HG03378 (cell line): Measurements from ENCODE around the gene KIF26B.

Experiments used
- ATAC-seq: cut with Tn5 transposase; IDR thresholded peaks from one replicate; pipeline ENCODE4 v1.9.1; 2021; ENCODE audit warnings: mild to moderate bottlenecking, moderate library complexity; ENCODE audit not compliant: unreplicated experiment

The KIF26B gene

DNA sequence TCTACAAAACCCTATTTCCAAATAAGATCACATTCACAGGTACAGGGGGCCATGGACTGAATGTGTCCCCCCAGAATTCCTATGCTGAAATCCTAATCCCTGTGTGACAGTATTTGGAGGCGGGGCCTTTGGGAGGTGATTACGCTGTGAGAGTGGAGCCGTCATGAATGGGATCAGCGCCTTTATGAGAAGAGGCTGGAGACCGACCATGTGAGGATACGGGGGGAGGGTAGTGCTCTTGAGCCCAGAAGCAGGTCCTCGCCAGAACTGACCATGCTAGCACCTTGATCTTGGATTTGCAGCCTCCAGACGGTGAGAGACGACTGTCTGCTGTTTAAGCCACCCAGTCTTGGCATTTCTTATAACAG is 23.8 kb upstream of the KIF26B start:
- no peak for ATAC-seq

DNA sequence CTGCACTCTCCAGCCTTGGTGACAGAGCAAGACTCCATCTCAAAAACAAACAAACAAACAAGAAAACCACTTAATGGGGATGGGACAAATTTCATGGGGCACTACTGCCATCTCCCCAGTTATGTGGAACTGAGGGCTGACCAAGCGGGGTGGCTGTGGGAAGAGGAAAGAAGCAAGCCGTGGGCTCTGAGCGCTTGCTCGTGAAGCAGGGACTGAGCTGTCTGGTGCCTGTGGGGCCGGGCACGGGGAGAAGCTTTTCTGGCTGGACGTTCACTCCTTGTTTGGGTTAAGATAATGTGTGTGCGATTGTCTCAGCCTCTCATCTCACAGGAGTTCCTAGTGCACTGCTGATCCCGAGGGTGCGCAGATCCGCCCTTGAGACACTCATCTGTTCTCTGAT is 22.0 kb upstream of the KIF26B start:
- ATAC-seq = no peak

DNA sequence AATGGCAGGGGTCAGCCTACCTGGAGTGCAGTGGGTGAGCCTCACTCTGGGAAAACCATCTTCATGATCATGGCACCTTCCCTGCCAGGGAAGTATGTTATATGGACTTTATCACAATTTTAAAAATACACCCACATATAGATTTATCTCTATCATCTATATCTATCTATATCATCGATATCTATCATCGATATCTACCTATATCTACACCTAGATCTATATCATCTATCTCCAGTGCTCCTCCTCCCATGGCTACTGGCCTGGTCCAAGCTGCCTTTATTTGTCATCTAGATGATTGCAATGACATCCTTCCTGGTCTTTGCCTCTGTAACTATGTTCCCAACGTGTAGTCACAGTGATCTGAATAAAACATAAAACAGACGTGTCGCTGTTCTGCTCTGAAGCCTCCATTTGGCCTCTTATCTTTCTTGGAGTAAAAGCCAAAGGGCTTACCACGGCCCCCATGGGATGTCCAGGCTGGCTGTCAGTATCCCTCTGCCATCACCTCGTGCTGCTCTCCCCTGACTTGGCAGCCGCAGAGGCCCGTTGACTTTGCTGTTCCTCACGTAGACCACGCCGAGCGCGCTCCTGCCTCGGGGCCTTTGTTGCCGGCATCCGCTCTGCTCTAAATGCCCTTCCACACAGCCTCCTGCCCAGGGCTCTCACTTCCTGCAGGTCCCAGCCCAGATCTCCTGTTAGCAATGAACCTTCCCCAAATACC is 20.6 kb upstream of the KIF26B start:
- no peak for ATAC-seq

DNA sequence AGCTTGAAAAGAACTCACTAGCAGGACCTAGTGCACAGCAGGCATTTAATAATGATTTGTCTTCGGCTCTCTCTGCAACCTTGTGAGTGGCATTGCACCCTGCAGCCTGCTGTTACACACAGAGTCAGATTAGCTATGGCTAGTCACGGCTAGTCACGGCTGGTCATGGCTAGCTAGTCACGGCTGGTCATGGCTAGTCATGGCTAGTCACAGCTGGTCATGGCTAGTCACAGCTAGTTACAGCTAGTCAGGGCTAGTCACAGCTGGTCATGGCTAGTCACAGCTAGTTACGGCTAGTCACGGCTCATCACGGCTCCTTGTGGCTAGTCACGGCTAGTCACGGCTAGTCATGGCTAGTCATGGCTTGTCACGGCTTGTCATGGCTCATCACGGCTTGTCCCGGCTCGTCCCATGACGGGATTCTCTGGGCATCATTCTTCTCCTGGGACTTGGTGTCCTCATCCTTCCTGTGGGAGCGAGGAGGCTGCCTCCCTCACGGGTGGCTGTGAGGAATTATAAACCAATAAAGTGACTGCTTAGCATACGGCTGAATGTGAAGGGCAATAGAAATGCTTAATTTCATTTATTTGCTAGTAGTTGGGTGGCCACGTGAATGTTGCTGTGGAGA is 12.5 kb upstream of the KIF26B start:
- ATAC-seq = no peak

DNA sequence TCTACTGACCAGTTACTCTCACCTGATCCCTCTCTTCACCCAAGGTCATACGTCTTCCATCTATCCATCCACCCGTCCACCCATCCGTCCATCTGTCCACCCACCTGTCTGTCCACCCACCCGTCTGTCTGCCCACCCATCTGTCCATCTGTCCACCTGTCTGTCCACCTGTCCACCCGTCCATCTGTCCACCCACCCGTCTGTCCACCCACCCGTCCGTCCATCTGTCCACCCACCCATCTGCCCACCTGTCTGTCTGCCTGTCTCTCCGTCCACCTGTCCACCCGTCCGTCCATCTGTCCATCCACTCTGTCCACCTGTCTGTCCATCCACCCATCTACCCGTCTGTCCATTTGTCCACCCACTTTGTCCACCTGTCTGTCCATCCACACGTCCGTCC is 11.8 kb upstream of the KIF26B start:
- ATAC-seq = no peak

DNA sequence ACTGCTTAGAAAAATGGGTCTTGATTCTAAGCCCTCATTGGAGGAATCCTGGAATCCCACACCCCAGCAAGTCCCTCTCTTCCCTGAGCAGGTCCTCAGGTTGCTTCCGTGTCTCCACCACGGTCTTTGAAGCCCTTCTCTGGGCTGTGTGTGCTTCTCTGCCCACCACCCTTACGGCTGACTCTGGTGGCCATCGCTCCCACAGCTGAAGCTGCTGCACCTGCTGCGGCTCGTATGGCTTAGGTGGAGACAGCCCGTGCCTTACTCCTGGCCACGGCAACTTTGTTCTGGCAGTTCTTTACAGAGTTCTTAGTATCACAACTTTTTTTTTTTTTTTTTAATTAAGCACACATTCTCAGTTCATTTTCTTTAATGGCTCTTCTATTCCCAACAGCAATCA is 10.9 kb upstream of the KIF26B start:
- ATAC-seq = no peak

DNA sequence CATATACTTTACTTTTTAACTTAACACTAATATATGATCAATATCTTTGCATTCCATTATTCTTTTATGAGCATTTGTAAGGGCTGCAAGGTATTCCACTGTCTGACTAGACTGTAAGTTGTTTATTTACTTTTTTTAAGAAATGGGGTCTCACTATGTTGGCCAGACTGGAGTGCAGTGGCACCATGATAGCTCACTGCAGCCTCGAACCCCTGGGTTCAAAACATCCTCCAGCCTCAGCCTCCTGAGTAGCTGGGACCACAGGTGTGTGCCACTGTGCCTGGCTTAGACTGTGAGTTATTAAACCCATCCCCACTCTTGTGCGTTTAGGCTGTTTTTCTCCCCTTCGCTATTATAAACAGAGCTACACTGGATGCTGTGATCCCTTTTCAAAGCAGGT is 6.7 kb upstream of the KIF26B start:
- no peak for ATAC-seq

DNA sequence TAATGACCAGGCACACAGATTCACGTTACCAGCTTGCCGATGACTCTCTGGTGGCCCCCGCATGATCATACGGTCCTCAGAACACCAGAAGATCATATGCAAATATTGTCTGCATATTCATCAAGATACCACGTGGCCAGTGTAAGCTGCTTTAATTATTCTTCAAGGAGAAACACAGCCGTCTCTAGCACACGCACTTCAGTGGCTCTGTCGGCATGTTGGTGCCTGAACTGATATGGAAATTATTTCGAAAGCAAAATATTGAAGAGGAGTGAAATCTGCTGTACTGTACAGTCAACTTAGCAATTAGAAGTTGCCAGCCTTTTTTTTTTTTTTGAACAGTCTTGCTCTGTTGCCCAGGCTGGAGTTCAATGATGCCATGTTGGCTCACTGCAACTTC is 5.9 kb upstream of the KIF26B start:
- ATAC-seq = no peak

DNA sequence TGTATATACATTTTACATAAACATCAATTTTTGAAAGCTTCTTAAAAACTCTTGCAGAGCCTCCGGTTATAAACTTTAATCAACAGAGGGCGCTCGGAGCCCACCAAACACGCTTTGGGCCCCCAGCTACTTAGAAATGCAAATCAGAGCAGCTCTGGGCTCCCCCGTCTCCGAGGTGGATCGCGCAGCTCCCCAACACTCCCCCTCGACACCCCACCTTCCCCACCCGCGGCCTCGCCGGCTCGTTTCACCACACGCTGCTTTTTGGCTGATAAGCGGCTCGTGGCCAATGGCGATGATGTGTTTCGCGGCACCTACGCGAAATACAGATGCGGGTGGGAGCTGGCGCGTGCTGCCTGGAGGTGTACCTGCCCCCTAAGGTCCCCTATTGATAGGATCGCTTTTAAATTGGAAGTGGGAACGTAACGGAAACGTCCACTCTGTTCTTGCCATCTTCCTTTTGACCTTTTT is 1.7 kb upstream of the KIF26B start:
- ATAC-seq = no peak

DNA sequence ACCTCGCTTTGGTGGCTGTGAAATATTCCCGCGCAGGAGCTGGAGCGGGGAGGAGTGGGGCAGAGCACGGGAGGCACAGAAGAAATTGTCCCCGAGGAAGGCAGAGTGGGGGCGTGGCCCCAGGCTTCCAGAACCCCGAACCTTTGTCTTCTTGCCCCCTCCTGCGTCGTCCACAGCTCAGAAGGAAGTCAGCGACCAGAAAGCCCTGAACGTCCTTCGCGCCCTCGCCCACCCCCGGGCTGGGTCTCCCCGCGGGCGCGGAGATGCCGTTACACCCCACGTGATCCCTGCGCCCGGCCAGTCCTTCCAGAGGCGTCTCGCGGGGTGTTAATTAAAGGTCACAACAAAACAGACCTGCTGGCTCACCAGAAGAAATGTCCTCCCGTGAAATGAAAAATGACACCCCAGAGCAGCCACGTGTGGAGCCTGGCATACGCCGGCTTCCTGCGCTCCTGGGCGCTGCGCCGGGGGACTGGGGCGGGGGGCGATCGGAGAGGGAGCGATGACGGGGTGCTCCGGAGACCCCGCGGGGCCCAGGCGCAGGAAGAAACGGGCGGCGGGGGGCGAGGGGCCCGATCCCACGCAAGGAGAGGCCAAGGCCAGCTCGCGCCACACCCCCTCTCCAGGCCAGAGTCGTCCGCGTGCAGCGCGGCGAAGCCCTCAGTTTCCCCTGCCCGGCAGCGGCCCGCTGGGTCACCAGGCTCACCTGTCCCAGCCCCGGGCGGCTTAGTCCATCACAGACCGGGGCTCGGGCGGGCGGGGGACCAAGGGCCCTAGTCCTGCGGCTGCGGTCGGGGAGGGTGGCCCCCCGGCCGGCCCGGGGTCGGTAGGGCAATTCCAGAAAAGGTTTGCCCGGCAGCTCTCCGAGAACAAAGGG is 995 bp upstream of the KIF26B start:
- no peak for ATAC-seq

DNA sequence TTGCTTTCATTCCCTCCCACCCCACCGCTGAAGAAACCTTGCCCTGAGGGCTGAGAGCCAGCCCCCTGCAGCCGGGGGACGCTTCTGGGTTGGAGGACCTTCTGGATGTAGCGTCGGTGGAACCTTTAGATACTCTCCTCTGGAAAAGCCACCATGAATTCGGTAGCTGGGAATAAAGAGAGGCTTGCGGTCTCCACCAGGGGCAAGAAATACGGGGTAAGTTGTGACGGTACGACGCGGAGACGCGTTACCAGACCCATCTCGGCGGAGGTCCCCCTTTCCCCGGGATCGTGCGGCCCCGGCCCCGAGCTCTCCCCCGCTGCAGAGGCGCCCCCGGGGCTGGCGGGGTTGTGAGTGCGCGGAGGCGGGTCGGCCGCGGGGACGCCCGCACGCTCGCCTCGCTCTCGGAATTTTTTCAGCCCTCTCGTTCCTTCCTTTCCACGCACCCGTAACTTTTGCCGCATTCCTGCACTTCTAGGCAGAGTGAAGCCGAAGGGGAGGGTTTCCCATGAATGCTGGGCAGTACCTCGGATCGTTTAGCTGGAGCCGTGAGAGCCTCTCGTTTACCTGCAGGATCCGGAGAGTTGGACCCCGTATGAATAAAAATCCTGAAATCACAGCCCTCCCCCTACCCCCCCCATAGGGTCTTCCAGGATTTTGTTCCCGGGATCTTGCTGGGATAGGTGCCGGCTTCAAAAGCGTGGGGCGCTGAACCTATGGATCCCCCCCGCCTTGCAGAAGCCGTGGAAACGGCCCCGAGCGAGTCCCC is 671 bp downstream of the KIF26B start:
- no peak for ATAC-seq

DNA sequence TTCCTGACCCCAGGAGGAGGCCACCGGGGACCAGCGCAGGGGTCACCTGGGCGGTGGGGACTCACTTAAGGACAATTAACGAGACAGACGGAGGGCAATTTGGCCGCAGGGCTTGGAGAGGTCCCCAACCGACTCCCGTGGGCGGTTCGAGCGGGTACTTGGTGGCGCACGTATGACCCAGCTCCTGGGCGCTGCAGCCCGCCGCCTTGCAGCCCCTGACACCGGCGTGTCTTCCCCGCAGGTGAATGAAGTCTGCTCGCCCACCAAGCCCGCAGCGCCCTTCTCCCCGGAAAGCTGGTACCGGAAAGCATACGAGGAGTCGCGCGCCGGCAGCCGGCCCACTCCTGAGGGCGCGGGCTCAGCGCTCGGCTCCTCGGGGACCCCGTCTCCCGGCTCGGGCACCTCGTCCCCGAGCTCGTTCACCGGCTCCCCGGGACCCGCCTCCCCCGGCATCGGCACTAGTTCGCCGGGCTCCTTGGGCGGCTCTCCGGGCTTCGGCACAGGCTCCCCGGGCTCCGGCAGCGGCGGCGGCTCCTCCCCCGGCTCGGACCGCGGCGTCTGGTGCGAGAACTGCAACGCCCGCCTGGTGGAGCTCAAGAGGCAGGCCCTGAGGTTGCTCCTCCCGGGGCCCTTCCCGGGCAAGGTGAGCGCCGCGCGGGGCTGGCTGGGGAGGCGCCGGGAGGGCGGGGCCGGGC is 1.4 kb downstream of the KIF26B start:
- ATAC-seq = peak; percentile 73

DNA sequence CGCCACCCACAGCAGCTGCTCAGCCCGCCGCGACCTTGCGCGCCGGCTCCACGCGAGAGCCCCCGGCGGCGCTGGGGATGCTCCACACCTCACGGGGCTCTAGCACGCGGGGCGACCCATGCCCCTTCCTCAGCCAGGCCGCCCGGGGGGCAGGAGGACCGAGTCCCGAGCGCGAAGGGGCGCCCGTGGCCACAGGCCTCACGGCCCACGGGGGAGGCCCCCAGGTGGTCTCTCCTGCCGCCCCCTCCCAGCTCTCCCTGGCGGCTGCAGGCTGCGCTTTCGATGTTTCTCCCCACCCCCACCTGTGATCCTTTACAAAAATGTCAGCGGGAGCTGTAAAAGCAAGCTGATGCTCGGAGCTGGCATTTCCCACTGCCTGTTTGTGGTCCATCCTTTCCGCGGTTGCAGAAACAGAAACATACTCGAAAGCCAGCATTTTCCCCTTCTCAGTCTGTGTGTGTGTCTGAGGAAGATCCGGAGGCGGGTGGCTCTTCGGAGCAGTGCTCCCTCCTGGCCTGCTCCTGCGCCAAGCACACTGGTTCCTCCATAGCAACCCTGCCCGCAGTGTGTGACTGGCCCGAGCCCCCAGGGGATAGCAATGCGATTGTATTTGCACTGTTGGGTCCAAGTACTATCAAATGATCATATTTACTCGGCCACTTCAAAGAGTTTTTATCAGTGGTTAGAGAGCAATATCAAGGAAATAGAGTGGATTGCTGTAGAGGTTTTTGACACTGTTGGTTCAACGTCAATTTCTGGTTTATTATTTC is 2.1 kb downstream of the KIF26B start:
- ATAC-seq = no peak

DNA sequence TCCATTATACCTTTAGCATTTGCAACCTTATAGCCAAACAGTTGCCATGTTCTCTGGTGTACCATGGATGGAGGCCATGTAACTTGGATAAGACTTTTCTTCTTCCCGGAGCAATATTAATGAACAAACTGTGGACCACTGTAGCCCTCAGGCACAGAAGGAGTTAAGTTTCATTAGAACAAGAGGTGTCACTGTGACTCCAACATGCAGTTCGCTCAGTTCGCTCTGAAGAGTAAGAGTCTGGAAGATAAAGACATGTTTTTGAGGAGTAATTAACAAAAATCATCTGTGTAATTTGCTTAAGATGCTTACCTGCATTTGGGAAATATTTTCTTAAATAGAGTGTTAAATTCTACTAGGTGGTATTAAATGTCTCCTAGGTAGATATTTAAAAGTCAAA is 4.1 kb downstream of the KIF26B start:
- ATAC-seq = no peak

DNA sequence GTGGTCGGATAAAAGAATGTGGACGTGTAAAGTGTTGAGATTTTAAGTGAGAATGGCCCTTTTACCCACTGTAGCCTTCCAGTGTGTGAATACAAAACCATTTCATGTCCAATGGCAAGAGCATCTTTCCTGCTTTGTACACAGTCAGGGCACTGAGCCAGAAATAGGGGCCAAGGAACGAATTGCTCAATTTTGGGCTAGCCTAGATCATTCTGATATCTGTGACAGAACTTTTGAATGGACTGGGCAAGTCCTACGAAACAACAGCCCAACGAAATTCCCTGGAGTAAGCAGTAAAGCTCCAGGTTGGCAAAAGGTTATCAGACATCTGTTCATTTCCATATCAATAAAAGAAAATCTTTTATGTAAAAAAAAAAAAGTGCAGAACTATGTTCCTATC is 5.5 kb downstream of the KIF26B start:
- no peak for ATAC-seq

DNA sequence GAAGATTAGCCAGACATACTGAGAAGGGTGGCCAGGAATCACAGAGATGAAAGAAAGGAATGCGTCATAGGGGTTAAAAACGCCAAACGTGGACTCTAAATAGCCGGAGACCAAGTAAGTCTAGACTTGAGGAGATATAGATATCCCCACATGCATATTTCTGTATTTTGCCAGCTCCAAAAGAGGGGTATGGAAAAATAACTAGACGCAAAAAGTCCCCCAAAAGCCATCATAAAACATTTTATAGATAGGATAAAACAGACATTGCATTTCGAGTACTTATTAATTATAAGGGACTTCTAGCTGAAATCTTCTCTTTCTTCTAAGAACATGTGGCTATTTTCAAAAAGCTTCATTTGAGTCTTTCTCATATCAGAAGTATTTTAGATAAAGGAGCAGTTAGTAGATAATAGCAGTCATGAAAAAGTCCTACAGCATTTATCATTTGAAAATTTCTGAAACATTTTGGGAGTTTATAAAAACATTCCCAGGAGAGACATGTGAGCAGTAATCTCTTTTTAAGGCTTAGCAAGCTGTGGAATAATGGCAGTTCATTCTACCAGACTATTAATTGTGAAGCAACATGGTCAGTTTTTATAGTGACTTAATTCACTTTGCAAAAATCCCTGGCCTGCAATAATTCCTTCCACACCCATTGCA is 6.1 kb downstream of the KIF26B start:
- ATAC-seq = no peak

DNA sequence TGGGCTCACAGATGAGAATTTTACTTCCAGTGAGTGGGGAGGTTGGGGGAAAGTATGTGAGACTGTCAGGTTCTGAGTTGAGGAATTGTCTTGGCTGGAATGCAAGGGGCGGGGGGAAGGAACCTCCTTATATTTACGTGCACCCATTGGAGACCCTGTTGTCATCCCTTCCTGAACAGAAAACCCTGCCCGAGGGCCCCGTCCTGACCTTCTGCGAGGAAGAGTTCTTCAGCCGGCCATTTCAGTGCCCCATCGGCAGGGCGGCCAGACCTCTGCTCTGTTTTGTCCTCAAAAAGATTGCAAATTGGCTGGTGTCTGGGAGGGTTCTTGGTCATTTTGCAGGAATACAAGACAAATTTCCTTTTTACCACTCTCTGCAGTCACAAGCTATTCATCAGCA is 7.1 kb downstream of the KIF26B start:
- no peak for ATAC-seq

DNA sequence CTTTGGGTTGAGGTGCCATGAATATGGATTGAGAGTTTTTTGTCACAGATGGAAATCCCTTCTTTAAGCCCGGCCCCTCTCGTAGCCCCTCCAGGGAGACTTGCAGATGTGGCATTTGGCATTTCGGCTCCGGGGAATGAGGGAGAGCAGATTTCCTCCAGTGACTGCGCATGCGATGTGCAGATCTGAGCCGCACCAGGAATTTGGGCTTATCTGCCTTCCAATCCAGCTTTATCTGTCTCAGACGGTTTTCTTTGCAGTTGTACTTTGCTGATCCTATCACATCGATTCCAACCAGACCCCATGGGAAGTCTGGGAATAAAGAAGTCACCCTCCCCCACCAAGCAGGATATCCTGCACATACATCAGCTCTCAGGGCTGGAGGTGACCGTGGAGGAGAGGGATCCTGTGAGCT is 11.7 kb downstream of the KIF26B start:
- no peak for ATAC-seq

DNA sequence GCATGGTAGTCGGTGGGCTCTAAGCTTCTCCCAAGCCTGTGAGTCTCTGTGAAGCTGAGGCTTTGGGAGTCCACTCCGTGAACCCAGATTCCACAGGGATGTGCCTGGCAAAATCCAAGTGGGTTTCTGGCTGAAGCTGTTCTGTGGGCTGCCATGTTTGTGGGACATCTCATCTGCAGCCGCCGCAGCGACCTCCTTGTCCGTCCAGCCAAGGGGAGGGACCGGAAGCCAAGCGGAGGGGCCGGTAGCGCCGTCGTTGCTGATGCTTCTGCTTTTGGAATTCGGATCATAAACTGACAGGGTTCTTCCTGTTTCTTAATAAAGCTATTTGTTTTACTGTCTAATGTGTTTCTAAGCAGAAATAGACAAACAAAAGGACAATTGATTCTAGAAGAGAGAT is 13.3 kb downstream of the KIF26B start:
- no peak for ATAC-seq
